Measurements from ENCODE around the gene TTLL11. TPM values are rescaled to one million over a fixed set of nuclear protein-coding genes. Genes with fewer than 3 reads are reported as not detected.

The TTLL11 gene
- total RNA-seq, 1 donor = 6.2 TPM

DNA sequence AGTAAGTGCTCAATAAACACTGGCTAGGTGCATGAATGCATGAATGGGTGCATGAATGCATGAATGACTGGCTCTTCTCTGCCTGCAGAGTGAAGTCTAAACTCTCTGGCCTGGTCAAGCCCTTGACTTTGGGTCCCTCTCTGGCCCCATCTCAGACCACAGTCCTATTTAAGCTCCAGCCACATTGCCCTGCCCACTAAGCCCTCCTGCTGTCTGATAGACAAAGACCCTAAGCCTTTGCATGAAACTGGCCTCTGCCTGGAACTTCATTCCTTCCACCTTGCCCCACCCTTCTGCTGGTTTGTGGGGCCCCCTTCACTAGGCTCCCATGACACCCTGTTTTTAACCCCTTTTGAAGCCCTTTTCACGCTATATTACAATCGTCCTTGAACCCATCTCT, 202.4 kb downstream of the TTLL11 start:
- Histone ChIP-seq H3K9me3 (ENCODE audit: low read depth, low read length) (no peaks in the 10 kb centered on the region), H3K27me3 (ENCODE audit: insufficient read depth, low read length) (no peaks in the 10 kb centered on the region), H3K4me3 (ENCODE audit: insufficient read depth, low read length) (no peak overlapping the region), H3K4me2 (ENCODE audit: insufficient read depth, low read length) (no peak overlapping the region), H2AFZ (ENCODE audit: low read length) (no peak overlapping the region), H3K36me3 (ENCODE audit: insufficient read depth, low read length) (no peaks in the 10 kb centered on the region), H4K20me1 (ENCODE audit: insufficient read depth, low read length) (no peaks in the 10 kb centered on the region), H3K79me2 (ENCODE audit: insufficient read depth, low read length) (no peaks in the 10 kb centered on the region), H3K27ac (ENCODE audit: low read depth, low read length) (no peak overlapping the region), H3K4me1 (ENCODE audit: insufficient read depth, low read length) (peaks cover 33% of the 10 kb centered on the region)
- DNase-seq (ENCODE audit: insufficient read length, low spot score, missing footprints) = no peak
- TF ChIP-seq, protein P1, sequence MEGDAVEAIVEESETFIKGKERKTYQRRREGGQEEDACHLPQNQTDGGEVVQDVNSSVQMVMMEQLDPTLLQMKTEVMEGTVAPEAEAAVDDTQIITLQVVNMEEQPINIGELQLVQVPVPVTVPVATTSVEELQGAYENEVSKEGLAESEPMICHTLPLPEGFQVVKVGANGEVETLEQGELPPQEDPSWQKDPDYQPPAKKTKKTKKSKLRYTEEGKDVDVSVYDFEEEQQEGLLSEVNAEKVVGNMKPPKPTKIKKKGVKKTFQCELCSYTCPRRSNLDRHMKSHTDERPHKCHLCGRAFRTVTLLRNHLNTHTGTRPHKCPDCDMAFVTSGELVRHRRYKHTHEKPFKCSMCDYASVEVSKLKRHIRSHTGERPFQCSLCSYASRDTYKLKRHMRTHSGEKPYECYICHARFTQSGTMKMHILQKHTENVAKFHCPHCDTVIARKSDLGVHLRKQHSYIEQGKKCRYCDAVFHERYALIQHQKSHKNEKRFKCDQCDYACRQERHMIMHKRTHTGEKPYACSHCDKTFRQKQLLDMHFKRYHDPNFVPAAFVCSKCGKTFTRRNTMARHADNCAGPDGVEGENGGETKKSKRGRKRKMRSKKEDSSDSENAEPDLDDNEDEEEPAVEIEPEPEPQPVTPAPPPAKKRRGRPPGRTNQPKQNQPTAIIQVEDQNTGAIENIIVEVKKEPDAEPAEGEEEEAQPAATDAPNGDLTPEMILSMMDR (IDR thresholded peaks at IDR 0.05; ENCODE audit: extremely low read depth, low read depth, low read length) = no peak

DNA sequence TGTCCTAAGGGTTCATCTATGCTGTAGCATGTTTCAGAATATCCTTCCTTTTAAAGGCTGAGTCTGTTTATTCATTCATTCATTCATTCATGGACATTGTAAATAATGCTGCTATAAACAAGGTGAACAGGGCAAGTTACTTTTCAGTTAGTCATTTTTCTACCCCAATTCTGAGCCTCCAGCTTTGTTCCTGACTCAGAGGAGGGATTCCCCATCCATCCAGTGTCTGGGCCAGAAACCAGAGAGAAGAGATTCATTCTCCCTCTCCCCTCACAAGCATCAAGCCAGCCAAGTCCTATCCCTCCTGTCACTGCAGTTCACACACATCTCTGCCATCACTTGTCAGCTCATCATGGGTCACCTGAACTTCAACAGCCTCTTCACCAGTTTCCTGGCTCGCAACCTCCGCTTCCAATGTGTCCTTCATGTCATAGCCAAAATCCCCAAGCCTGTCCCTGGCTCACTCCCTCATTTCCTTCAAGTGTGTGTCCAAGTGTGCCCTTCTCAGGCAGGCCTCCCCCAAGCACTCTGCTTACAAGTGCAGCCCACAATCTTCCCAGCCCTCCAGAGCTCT, 203.0 kb downstream of the TTLL11 start:
- no peaks in the 10 kb centered on the region for H3K9me3 ChIP-seq (ENCODE audit: low read depth, low read length)
- H3K4me1 ChIP-seq (ENCODE audit: insufficient read depth, low read length) = peaks cover 39% of the 10 kb centered on the region
- H3K36me3 ChIP-seq (ENCODE audit: insufficient read depth, low read length) = no peaks in the 10 kb centered on the region
- no peak overlapping the region for H3K4me3 ChIP-seq (ENCODE audit: insufficient read depth, low read length)
- no peak overlapping the region for H3K27ac ChIP-seq (ENCODE audit: low read depth, low read length)
- peak; percentile 59 for DNase-seq (ENCODE audit: insufficient read length, low spot score, missing footprints)
- H2AFZ ChIP-seq (ENCODE audit: low read length) = no peak overlapping the region
- H3K4me2 ChIP-seq (ENCODE audit: insufficient read depth, low read length) = no peak overlapping the region
- no peaks in the 10 kb centered on the region for H3K27me3 ChIP-seq (ENCODE audit: insufficient read depth, low read length)
- TF ChIP-seq, protein P1 (IDR thresholded peaks at IDR 0.05; ENCODE audit: extremely low read depth, low read depth, low read length) = no peak
- no peaks in the 10 kb centered on the region for H4K20me1 ChIP-seq (ENCODE audit: insufficient read depth, low read length)
- no peaks in the 10 kb centered on the region for H3K79me2 ChIP-seq (ENCODE audit: insufficient read depth, low read length)

DNA sequence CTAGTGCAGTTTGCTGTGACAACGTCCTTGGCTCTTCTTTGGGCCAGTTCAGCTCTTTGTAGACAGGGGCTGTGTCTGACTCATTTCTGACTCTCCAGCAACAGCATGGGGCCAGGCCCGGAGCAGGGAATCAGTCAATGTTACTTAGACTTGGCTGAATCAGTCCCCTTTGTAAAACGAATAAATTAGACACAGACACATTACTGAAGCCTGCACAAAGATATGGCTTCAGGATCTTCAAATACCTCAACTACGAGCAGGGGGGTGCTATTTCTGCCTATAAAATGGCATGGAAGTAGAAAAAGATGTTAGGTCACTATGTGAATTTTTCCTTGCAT, 204.7 kb downstream of the TTLL11 start:
- H2AFZ ChIP-seq (ENCODE audit: low read length) = no peak overlapping the region

More for the DNA sequence above, 204.7 kb downstream of the TTLL11 start:
- H3K4me1 ChIP-seq (ENCODE audit: insufficient read depth, low read length) = peaks cover 55% of the 10 kb centered on the region
- no peaks in the 10 kb centered on the region for H4K20me1 ChIP-seq (ENCODE audit: insufficient read depth, low read length)
- no peaks in the 10 kb centered on the region for H3K27me3 ChIP-seq (ENCODE audit: insufficient read depth, low read length)
- DNase-seq (ENCODE audit: insufficient read length, low spot score, missing footprints) = peak; percentile 68
- H3K79me2 ChIP-seq (ENCODE audit: insufficient read depth, low read length) = no peaks in the 10 kb centered on the region
- peak overlapping the region; percentile 82 for H3K27ac ChIP-seq (ENCODE audit: low read depth, low read length)
- H3K4me2 ChIP-seq (ENCODE audit: insufficient read depth, low read length) = peak overlapping the region; percentile 57
- no peak overlapping the region for H3K4me3 ChIP-seq (ENCODE audit: insufficient read depth, low read length)
- H3K36me3 ChIP-seq (ENCODE audit: insufficient read depth, low read length) = no peaks in the 10 kb centered on the region
- TF ChIP-seq, protein P1 (IDR thresholded peaks at IDR 0.05; ENCODE audit: extremely low read depth, low read depth, low read length) = no peak
- H3K9me3 ChIP-seq (ENCODE audit: low read depth, low read length) = no peaks in the 10 kb centered on the region
